Liver (tissue), 9 donors: ENCODE measurements around the gene MRPL3. TPM values are rescaled to one million over a fixed set of nuclear protein-coding genes. Genes with fewer than 3 reads are reported as not detected.
"Not testable (repeated sequence)": the region's sequence is repeated elsewhere in the genome, so short reads cannot be mapped to it uniquely, and the experiment has no call there.

Source experiments
- DNase-seq: peaks from one replicate; pipeline ENCODE4 v3.0.0-alpha.2; 2017; ENCODE audit warnings: low spot score
- H3K27ac ChIP-seq, 2 donors: one replicate each; pipeline ENCODE4 v1.7.0; 2013; ENCODE audit warnings: inconsistent platforms in 2 of 2, low read length in 2 of 2, control low read depth in 1 of 2, low read depth in 1 of 2, mild to moderate bottlenecking in 1 of 2
- H3K27me3 ChIP-seq, 4 donors: one replicate each; pipeline versions ENCODE4 v1.6.1 to v1.7.0; 2013; ENCODE audit warnings: low read length in 3 of 4, inconsistent platforms in 1 of 4, mild to moderate bottlenecking in 1 of 4, moderate library complexity in 1 of 4; ENCODE audit not compliant: control insufficient read depth in 4 of 4, insufficient read depth in 4 of 4
- H3K36me3 ChIP-seq, 4 donors: one replicate each; pipeline versions ENCODE4 v1.6.1 to v1.7.0; 2013; ENCODE audit warnings: low read length in 3 of 4, mild to moderate bottlenecking in 3 of 4, low read depth in 1 of 4, moderate library complexity in 1 of 4; ENCODE audit not compliant: control insufficient read depth in 4 of 4, insufficient read depth in 3 of 4
- H3K4me1 ChIP-seq, 4 donors: one replicate each; pipeline versions ENCODE4 v1.6.1 to v1.7.0; 2013; ENCODE audit warnings: low read length in 3 of 4, mild to moderate bottlenecking in 3 of 4, moderate library complexity in 1 of 4; ENCODE audit not compliant: control insufficient read depth in 4 of 4, insufficient read depth in 4 of 4
- H3K4me3 ChIP-seq, 3 donors: one replicate each; pipeline versions ENCODE4 v1.6.1 to v1.7.0; 2013; ENCODE audit warnings: low read length in 3 of 3, control low read depth in 1 of 3, low read depth in 1 of 3, mild to moderate bottlenecking in 1 of 3
- H3K9ac ChIP-seq, 2 donors: one replicate each; pipeline ENCODE4 v1.7.0; 2013; ENCODE audit warnings: low read length in 2 of 2, mild to moderate bottlenecking in 2 of 2, moderate library complexity in 2 of 2, control low read depth in 1 of 2, low read depth in 1 of 2
- H3K9me3 ChIP-seq, 4 donors: one replicate each; pipeline versions ENCODE4 v1.6.1 to v1.7.0; 2013; ENCODE audit warnings: low read length in 3 of 4; ENCODE audit not compliant: control insufficient read depth in 4 of 4
- ATF3 ChIP-seq: IDR thresholded peaks from 2 replicates; pipeline ENCODE4 v1.6.1; 2016; ENCODE audit warnings: antibody characterized with exemption
- EGR1 ChIP-seq, 2 donors: IDR thresholded peaks; 2 replicates each; pipeline ENCODE4 v1.6.1; 2016 to 2018; ENCODE audit warnings: antibody characterized with exemption in 2 of 2, low read depth in 2 of 2
- FOXA1 ChIP-seq: IDR thresholded peaks from 2 replicates; pipeline ENCODE4 v1.6.1; 2016; ENCODE audit warnings: antibody characterized with exemption
- FOXA2 ChIP-seq: IDR thresholded peaks from 2 replicates; pipeline ENCODE4 v1.6.1; 2016; ENCODE audit warnings: antibody characterized with exemption
- GABPA ChIP-seq, 2 donors: IDR thresholded peaks in 1 of 2; conservative IDR thresholded peaks in 1 of 2; 2 replicates each; pipeline ENCODE4 v1.6.1; 2016; ENCODE audit warnings: antibody characterized with exemption in 2 of 2, mild to moderate bottlenecking in 1 of 2, moderate library complexity in 1 of 2
- HNF4A ChIP-seq, 2 donors: conservative IDR thresholded peaks; 2 replicates each; pipeline ENCODE4 v1.6.1; 2016; ENCODE audit warnings: antibody characterized with exemption in 2 of 2, mild to moderate bottlenecking in 2 of 2
- HNF4G ChIP-seq: IDR thresholded peaks from 2 replicates; pipeline ENCODE4 v1.6.1; 2016; ENCODE audit warnings: antibody characterized with exemption
- JUND ChIP-seq, 2 donors: IDR thresholded peaks; 2 replicates each; pipeline ENCODE4 v1.6.1; 2016; ENCODE audit warnings: antibody characterized with exemption in 2 of 2
- MAX ChIP-seq: IDR thresholded peaks from 2 replicates; pipeline ENCODE4 v1.6.1; 2016; ENCODE audit warnings: antibody characterized with exemption
- NR2F2 ChIP-seq: IDR thresholded peaks from 2 replicates; pipeline ENCODE4 v1.6.1; 2016; ENCODE audit warnings: antibody characterized with exemption
- RAD21 ChIP-seq, 2 donors: IDR thresholded peaks; 2 replicates each; pipeline ENCODE4 v1.6.1; 2016; ENCODE audit warnings: antibody characterized with exemption in 2 of 2, mild to moderate bottlenecking in 2 of 2
- REST ChIP-seq: IDR thresholded peaks from 2 replicates; pipeline ENCODE4 v1.6.1; 2016; ENCODE audit warnings: antibody characterized with exemption, mild to moderate bottlenecking
- RXRA ChIP-seq, 2 donors: IDR thresholded peaks; 2 replicates each; pipeline ENCODE4 v1.6.1; 2017 to 2018; ENCODE audit warnings: antibody characterized with exemption in 2 of 2, mild to moderate bottlenecking in 1 of 2
- SP1 ChIP-seq: IDR thresholded peaks from 2 replicates; pipeline ENCODE4 v1.6.1; 2018; ENCODE audit warnings: antibody characterized with exemption, mild to moderate bottlenecking
- YY1 ChIP-seq: IDR thresholded peaks from 2 replicates; pipeline ENCODE4 v1.6.1; 2016; ENCODE audit warnings: antibody characterized with exemption, mild to moderate bottlenecking
- ZBTB33 ChIP-seq: IDR thresholded peaks from 2 replicates; pipeline ENCODE4 v1.6.1; 2016; ENCODE audit warnings: antibody characterized with exemption
- WGBS: extraction: QIAGEN DNeasy Blood & Tissue Kit; methylation state at CpG from one replicate; pipeline ENCODE4 v1.1.7; 2013; 5-methylcytosine and 5-hydroxymethylcytosine counted together
- polyA plus RNA-seq, 2 donors: library from polyadenylated mRNA; stranded (reverse) in 1 of 2; unstranded in 1 of 2; fragments of 200-250 nt in 1 of 2; fragments of >200 nt in 1 of 2; fragmentation: Nextera tagmentation in 1 of 2; extraction: Ambion mirVana in 1 of 2; gene quantifications; one replicate each; pipeline versions ENCODE4 v1.2.1 to v1.2.3, GENCODE V29; 2013 to 2015
- total RNA-seq, 2 donors: library from RNA; depleted of rRNA; stranded (reverse); fragments of >200 nt; gene quantifications; one replicate each; pipeline ENCODE4 v1.2.3, GENCODE V29; 2014
- donor health status: healthy.
- donor health status: healthy.
- donor health status: healthy.
- donor health status: healthy.
- donor health status: healthy.

MRPL3 gene
- total and polyA plus RNA-seq, 4 donors: 35.7 to 52.9 (median 47.6) TPM

- TF ChIP-seq RXRA (IDR thresholded peaks at IDR 0.05): no peak
- no peak for TF ChIP-seq GABPA (IDR thresholded peaks at IDR 0.05 in 1 of 2, conservative IDR thresholded peaks at IDR 0.05 in 1 of 2)
Measured at GRCh38 chr3:131491775-131492174, 11.0 kb downstream of the MRPL3 start (continued).

- H3K4me3 ChIP-seq: no peak overlapping the region
- no peak overlapping the region for H3K9ac ChIP-seq
- no peak for DNase-seq
- no peaks in the 10 kb centered on the region for H3K9me3 ChIP-seq
- WGBS: 97% methylated on average over 2 of the region's 2 CpGs
- H3K27ac ChIP-seq: no peak overlapping the region
- TF ChIP-seq ATF3 (no peak), MAX (no peak), FOXA2 (no peak), HNF4G (no peak), RAD21 (IDR thresholded peaks at IDR 0.05) (no peak), HNF4A (conservative IDR thresholded peaks at IDR 0.05) (no peak), ZBTB33 (no peak), EGR1 (IDR thresholded peaks at IDR 0.05; ENCODE audit: low read depth in 2 of 2) (no peak), JUND (IDR thresholded peaks at IDR 0.05) (no peak), NR2F2 (no peak), SP1 (no peak), FOXA1 (no peak), YY1 (no peak), REST (no peak), RXRA (IDR thresholded peaks at IDR 0.05) (no peak)
- peaks cover 1 to 37% (median 13%) of the 10 kb centered on the region in 4 donors for H3K36me3 ChIP-seq
- H3K4me1 ChIP-seq: peaks cover 0 to 1% (median 0%) of the 10 kb centered on the region in 4 donors
- no peaks in the 10 kb centered on the region for H3K27me3 ChIP-seq
Measured at GRCh38 chr3:131491084-131491483, 11.7 kb downstream of the MRPL3 start.

- not testable (repeated sequence) for H3K4me1 ChIP-seq, H3K9ac ChIP-seq, H3K27me3 ChIP-seq, H3K9me3 ChIP-seq, DNase-seq, H3K4me3 ChIP-seq, H3K27ac ChIP-seq
- 94% methylated on average over 3 of the region's 3 CpGs for WGBS
- peaks cover 2 to 36% (median 13%) of the 10 kb centered on the region in 4 donors for H3K36me3 ChIP-seq
Measured at GRCh38 chr3:131486545-131486944, 16.2 kb downstream of the MRPL3 start.
